Lower leg skin (tissue), 4 donors: ENCODE data around the gene TMEM62. TPM values are rescaled to one million over a fixed set of nuclear protein-coding genes. Genes with fewer than 3 reads are reported as not detected.
"Not testable (repeated sequence)": the region's sequence is repeated elsewhere in the genome, so short reads cannot be mapped to it uniquely, and the experiment has no call there.

Source experiments
- DNase-seq, 2 donors: peaks; one replicate each; pipeline ENCODE4 v3.0.0-alpha.2; 2019; ENCODE audit warnings: low spot score in 2 of 2
- H3K4me3 ChIP-seq: fragments of 200-600 bp; sonication (generic); 2 replicates; pipeline ENCODE4 v1.5.1; 2017; ENCODE audit warnings: mild to moderate bottlenecking, low read depth; ENCODE audit not compliant: poor library complexity, severe bottlenecking
- CTCF ChIP-seq, 3 donors: fragments of 450-650 bp; IDR thresholded peaks; one replicate each; pipeline ENCODE4 v1.5.1; 2016; ENCODE audit warnings: antibody characterized with exemption in 3 of 3, mild to moderate bottlenecking in 3 of 3, moderate library complexity in 2 of 3
- POLR2A ChIP-seq, 2 donors: fragments of 450-650 bp; IDR thresholded peaks; one replicate each; pipeline ENCODE4 v1.6.1; 2016 to 2017; ENCODE audit warnings: antibody characterized with exemption in 2 of 2, mild to moderate bottlenecking in 1 of 2, moderate library complexity in 1 of 2
- WGBS, 2 donors: methylation state at CpG; one replicate each; pipeline ENCODE4 v1.1.5; 2018; 5-methylcytosine and 5-hydroxymethylcytosine counted together
- intact Hi-C: fragments of 100-400 bp; cut with DNase I; formaldehyde crosslinking; loops from one replicate; pipeline ENCODE4 v1.15.0; 2023; ENCODE audit warnings: low total_unique reads
- total RNA-seq, 4 donors: library from RNA; depleted of rRNA; stranded (reverse); fragments of >200 nt; gene quantifications; one replicate each; pipeline ENCODE4 v1.1.0, GENCODE V29; 2016

The TMEM62 gene
- total RNA-seq, 4 donors from 2014 or later: 10.7 to 33.4 (median 20.0) TPM

GRCh38 chr15:43146184-43146583, 12.8 kb downstream of the TMEM62 start:
- no peak for DNase-seq
- 91 to 94% methylated on average over 5 of the region's 5 CpGs for WGBS, 2 donors
- H3K4me3 ChIP-seq: no peak overlapping the region
- intact Hi-C loops: no loop called here
- no peak for TF ChIP-seq POLR2A (IDR thresholded peaks at IDR 0.05)
- no peak for TF ChIP-seq CTCF (IDR thresholded peaks at IDR 0.05)

GRCh38 chr15:43150191-43150929, 17.0 kb downstream of the TMEM62 start:
- intact Hi-C loops: no loop called here
- no peak for TF ChIP-seq POLR2A (IDR thresholded peaks at IDR 0.05)
- TF ChIP-seq CTCF (IDR thresholded peaks at IDR 0.05): no peak
- WGBS, 2 donors: 90 to 92% methylated on average over 5 of the region's 5 CpGs
- no peak for DNase-seq
- no peak overlapping the region for H3K4me3 ChIP-seq

- H3K4me3 ChIP-seq: no peak overlapping the region
- 83% methylated on average over 2 of the region's 2 CpGs for WGBS, 2 donors
- no peak for DNase-seq
- TF ChIP-seq POLR2A (IDR thresholded peaks at IDR 0.05) (no peak), CTCF (IDR thresholded peaks at IDR 0.05) (no peak)
- intact Hi-C loops: no loop called here
Observed at GRCh38 chr15:43151688-43152087, 18.3 kb downstream of the TMEM62 start.

GRCh38 chr15:43153269-43153668, 19.9 kb downstream of the TMEM62 start:
- no peak overlapping the region for H3K4me3 ChIP-seq
- intact Hi-C loops: no loop called here
- TF ChIP-seq CTCF (IDR thresholded peaks at IDR 0.05) (no peak), POLR2A (IDR thresholded peaks at IDR 0.05) (no peak)
- DNase-seq: no peak

GRCh38 chr15:43165801-43166325, 32.5 kb downstream of the TMEM62 start:
- no peak for TF ChIP-seq POLR2A (IDR thresholded peaks at IDR 0.05)
- TF ChIP-seq CTCF (IDR thresholded peaks at IDR 0.05): no peak
- 87 to 98% methylated on average over 2 of the region's 2 CpGs for WGBS, 2 donors
- intact Hi-C loops: no loop called here
- no peak overlapping the region for H3K4me3 ChIP-seq
- DNase-seq: no peak

- intact Hi-C loops, H3K4me3 ChIP-seq, DNase-seq: not testable (repeated sequence)
- 97 to 98% methylated on average over 19 to 26 of the region's 28 CpGs for WGBS, 2 donors
Observed at GRCh38 chr15:43167261-43167660, 33.9 kb downstream of the TMEM62 start.
